GM23338 (cell line): ENCODE results near the gene MGAT4B. TPM values are rescaled to one million over a fixed set of nuclear protein-coding genes. Genes with fewer than 3 reads are reported as not detected.

Experiments used
- ATAC-seq: fragments of 200-7000 bp; cut with Tn5 transposase; 3 replicates; pipeline ENCODE4 v1.9.1; 2020
- DNase-seq: peaks from one replicate; pipeline ENCODE4 v3.0.0-alpha.2; 2015; ENCODE audit warnings: low spot score
- H2AFZ ChIP-seq: fragments of 200-600 bp; sonication (generic); 2 replicates; pipeline ENCODE4 v1.8.0; 2016; ENCODE audit warnings: antibody characterized with exemption, mild to moderate bottlenecking, moderate library complexity
- H3F3A ChIP-seq: fragments of 200-600 bp; sonication (generic); replicated peaks from 2 replicates; pipeline ENCODE4 v1.8.0; 2017; ENCODE audit warnings: antibody characterized with exemption, mixed run types, low read depth
- H3K27ac ChIP-seq: fragments of 200-600 bp; sonication (generic); 2 replicates; pipeline ENCODE4 v1.6.1; 2016; ENCODE audit warnings: low read depth
- H3K27me3 ChIP-seq: fragments of 200-600 bp; sonication (generic); 2 replicates; pipeline ENCODE4 v1.8.0; 2016; ENCODE audit warnings: mild to moderate bottlenecking, mixed run types, moderate library complexity; ENCODE audit not compliant: insufficient read depth
- H3K36me3 ChIP-seq: fragments of 200-600 bp; sonication (generic); 2 replicates; pipeline ENCODE4 v1.8.0; 2016; ENCODE audit warnings: mild to moderate bottlenecking; ENCODE audit not compliant: insufficient read depth
- H3K4me1 ChIP-seq: fragments of 200-600 bp; sonication (generic); 2 replicates; pipeline ENCODE4 v1.8.0; 2016; ENCODE audit warnings: mild to moderate bottlenecking, moderate library complexity; ENCODE audit not compliant: insufficient read depth
- H3K4me2 ChIP-seq: fragments of 200-600 bp; sonication (generic); 2 replicates; pipeline ENCODE4 v1.7.1; 2017; ENCODE audit warnings: mixed run types
- H3K4me3 ChIP-seq: fragments of 200-600 bp; sonication (generic); 2 replicates; pipeline ENCODE4 v1.6.1; 2016; ENCODE audit warnings: mixed run types
- H3K79me2 ChIP-seq: fragments of 200-600 bp; sonication (generic); replicated peaks from 2 replicates; pipeline ENCODE4 v1.8.0; 2017; ENCODE audit warnings: mild to moderate bottlenecking; ENCODE audit not compliant: insufficient read depth
- H3K9me2 ChIP-seq: fragments of 200-600 bp; sonication (generic); 2 replicates; pipeline ENCODE4 v1.8.0; 2017; ENCODE audit not compliant: insufficient read depth
- H4K20me1 ChIP-seq: fragments of 200-600 bp; sonication (generic); replicated peaks from 2 replicates; pipeline ENCODE4 v1.8.0; 2017; ENCODE audit warnings: mild to moderate bottlenecking; ENCODE audit not compliant: insufficient read depth
- H3K27ac Mint-ChIP-seq: 2 replicates; pipeline ENCODE4 v1.8.0; 2020; ENCODE audit warnings: inconsistent platforms, mild to moderate bottlenecking, moderate library complexity, mixed read lengths
- H3K27me3 Mint-ChIP-seq: 3 replicates; pipeline ENCODE4 v1.8.0; 2022; ENCODE audit warnings: low read depth, mild to moderate bottlenecking, moderate library complexity, mixed read lengths, inconsistent platforms; ENCODE audit not compliant: insufficient read depth, poor library complexity
- H3K36me3 Mint-ChIP-seq: 3 replicates; pipeline ENCODE4 v1.8.0; 2021; ENCODE audit warnings: low read depth, mild to moderate bottlenecking, inconsistent platforms, moderate library complexity, mixed read lengths
- H3K4me1 Mint-ChIP-seq: 3 replicates; pipeline ENCODE4 v1.8.0; 2020; ENCODE audit warnings: mild to moderate bottlenecking, inconsistent platforms, mixed read lengths
- H3K4me3 Mint-ChIP-seq: 3 replicates; pipeline ENCODE4 v1.8.0; 2021; ENCODE audit warnings: moderate library complexity, mild to moderate bottlenecking, inconsistent platforms, mixed read lengths
- H3K9me3 Mint-ChIP-seq: 3 replicates; pipeline ENCODE4 v1.8.0; 2020; ENCODE audit warnings: moderate library complexity, mild to moderate bottlenecking, inconsistent platforms, mixed read lengths
- CREB1 ChIP-seq: fragments of 250-450 bp; sonication (Bioruptor Pico); IDR thresholded peaks from 2 replicates; pipeline ENCODE4 v1.5.0; 2020; ENCODE audit warnings: low read depth, mild to moderate bottlenecking, moderate library complexity
- EZH2 ChIP-seq: fragments of 200-600 bp; sonication (generic); IDR thresholded peaks from one replicate; pipeline ENCODE4 v1.8.0; 2017; ENCODE audit warnings: antibody characterized with exemption, mild to moderate bottlenecking, low read depth; ENCODE audit not compliant: unreplicated experiment
- EZH2phosphoT487 ChIP-seq: fragments of 200-600 bp; sonication (generic); IDR thresholded peaks from one replicate; pipeline ENCODE4 v1.8.1; 2018; ENCODE audit warnings: antibody characterized with exemption; ENCODE audit not compliant: unreplicated experiment
- JUNB ChIP-seq: IDR thresholded peaks from one replicate; pipeline ENCODE4 v1.6.1; 2016; ENCODE audit warnings: antibody characterized with exemption; ENCODE audit not compliant: unreplicated experiment
- NANOG ChIP-seq: IDR thresholded peaks from 2 replicates; pipeline ENCODE4 v1.6.1; 2016; ENCODE audit warnings: antibody characterized with exemption, borderline replicate concordance
- POLR2AphosphoS5 ChIP-seq: IDR thresholded peaks from 2 replicates; pipeline ENCODE4 v1.6.1; 2016; ENCODE audit warnings: antibody characterized with exemption, low read depth
- STAT1 ChIP-seq: IDR thresholded peaks from one replicate; pipeline ENCODE4 v1.6.1; 2016; ENCODE audit warnings: antibody characterized with exemption; ENCODE audit not compliant: unreplicated experiment
- ZNF114 ChIP-seq: fragments of 250-450 bp; sonication (Bioruptor Pico); IDR thresholded peaks from 2 replicates; pipeline ENCODE4 v1.5.0; 2020; ENCODE audit warnings: mild to moderate bottlenecking, moderate library complexity
- ZNF331 ChIP-seq: fragments of 250-450 bp; sonication (Bioruptor Pico); IDR thresholded peaks from 2 replicates; pipeline ENCODE4 v1.5.0; 2020; ENCODE audit warnings: low read depth, mild to moderate bottlenecking, moderate library complexity
- polyA plus RNA-seq: library from polyadenylated mRNA; unstranded; fragments of >200 nt; fragmentation: Nextera tagmentation; extraction: Ambion mirVana; gene quantifications from 2 replicates; pipeline ENCODE4 v1.2.1, GENCODE V29; 2016
- total RNA-seq: library from RNA; depleted of rRNA; stranded (reverse); fragments of >200 nt; shearing (Covaris generic); gene quantifications from 2 replicates; pipeline ENCODE4 v1.2.3, GENCODE V29; 2014
- TF ChIP-seq, protein P1 (sequence below): IDR thresholded peaks from 2 replicates; pipeline ENCODE4 v1.6.1; 2016; ENCODE audit warnings: antibody characterized with exemption
- TF ChIP-seq, protein P2 (sequence below), 2 experiments: fragments of 200-600 bp in 1 of 2; sonication (generic) in 1 of 2; conservative IDR thresholded peaks; 2 replicates each; pipeline versions ENCODE4 v1.5.1 to v1.6.1; 2016 to 2017; ENCODE audit warnings: antibody characterized with exemption in 2 of 2, low read depth in 2 of 2, mild to moderate bottlenecking in 2 of 2, moderate library complexity in 1 of 2
- TF ChIP-seq, protein P3 (sequence below): IDR thresholded peaks from one replicate; pipeline ENCODE4 v1.6.1; 2018; ENCODE audit warnings: antibody characterized with exemption; ENCODE audit not compliant: unreplicated experiment
- TF ChIP-seq, protein P4 (sequence below): fragments of 250-450 bp; sonication (Bioruptor Pico); IDR thresholded peaks from 2 replicates; pipeline ENCODE4 v1.5.0; 2020; ENCODE audit warnings: mild to moderate bottlenecking, moderate library complexity

MGAT4B gene
- total and polyA plus RNA-seq, 2 experiments from 2014 or later = 32.3 to 101 TPM

DNA sequence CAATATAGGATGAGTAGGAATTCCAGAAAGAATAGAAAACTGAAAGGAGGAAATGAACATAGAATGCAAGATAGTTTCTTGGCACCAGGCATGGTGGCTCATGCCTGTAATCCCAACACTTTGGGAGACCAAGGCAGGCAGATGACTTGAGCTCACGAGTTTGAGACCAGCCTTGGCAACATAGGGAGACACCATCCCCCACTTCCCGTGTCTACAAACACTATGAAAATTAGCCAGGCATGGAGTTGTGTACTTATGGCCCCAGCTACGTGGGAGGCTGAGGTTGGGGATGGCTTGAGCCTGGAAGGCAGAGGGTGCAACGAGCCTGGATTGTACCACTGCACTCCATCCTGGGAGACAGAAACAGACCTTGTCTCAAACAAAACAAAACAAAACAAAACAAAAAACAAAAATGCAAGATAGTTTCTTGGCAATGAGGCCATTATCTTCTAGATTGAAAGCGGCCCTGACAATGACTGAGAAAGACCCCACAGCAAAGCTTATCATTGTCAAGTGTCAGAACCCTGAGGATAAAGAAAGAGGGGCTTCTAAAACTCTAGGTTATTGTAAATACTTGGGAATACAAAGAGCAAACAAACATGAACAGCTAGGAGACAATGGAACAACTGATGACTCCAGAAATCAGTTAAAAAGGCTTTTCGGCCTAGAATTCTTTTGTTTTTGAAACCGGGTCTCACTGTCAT, 23.2 kb upstream of the MGAT4B start:
- Histone ChIP-seq H3K4me1 (peaks cover 23% of the 10 kb centered on the region), H2AFZ (no peak overlapping the region), H4K20me1 (peaks cover 24% of the 10 kb centered on the region), H3K27me3 (no peaks in the 10 kb centered on the region), H3K27ac (0 out of 2 replicates have a peak overlapping the region, but pooled peaks have one; percentile 57), H3F3A (peaks cover 21% of the 10 kb centered on the region), H3K4me2 (no peak overlapping the region), H3K36me3 (peaks cover 33% of the 10 kb centered on the region), H3K4me3 (no peak overlapping the region), H3K79me2 (no peaks in the 10 kb centered on the region), H3K9me2 (no peaks in the 10 kb centered on the region)
- Mint-ChIP-seq H3K4me3 (no peak overlapping the region), H3K36me3 (peaks cover 98% of the 10 kb centered on the region), H3K9me3 (peaks cover 4% of the 10 kb centered on the region; the same call in 2 of the 3 replicates), H3K27ac (no peak overlapping the region), H3K4me1 (peaks cover 24% of the 10 kb centered on the region), H3K27me3 (peaks cover 18% of the 10 kb centered on the region)
- DNase-seq (no peak), ATAC-seq (no peak)
- TF ChIP-seq JUNB (no peak), STAT1 (no peak), POLR2AphosphoS5 (no peak), ZNF114 (no peak), CREB1 (no peak), EZH2phosphoT487 (no peak), ZNF331 (CRISPR knock-in tag) (no peak), NANOG (no peak), EZH2 (no peak)
- TF ChIP-seq, protein P1, sequence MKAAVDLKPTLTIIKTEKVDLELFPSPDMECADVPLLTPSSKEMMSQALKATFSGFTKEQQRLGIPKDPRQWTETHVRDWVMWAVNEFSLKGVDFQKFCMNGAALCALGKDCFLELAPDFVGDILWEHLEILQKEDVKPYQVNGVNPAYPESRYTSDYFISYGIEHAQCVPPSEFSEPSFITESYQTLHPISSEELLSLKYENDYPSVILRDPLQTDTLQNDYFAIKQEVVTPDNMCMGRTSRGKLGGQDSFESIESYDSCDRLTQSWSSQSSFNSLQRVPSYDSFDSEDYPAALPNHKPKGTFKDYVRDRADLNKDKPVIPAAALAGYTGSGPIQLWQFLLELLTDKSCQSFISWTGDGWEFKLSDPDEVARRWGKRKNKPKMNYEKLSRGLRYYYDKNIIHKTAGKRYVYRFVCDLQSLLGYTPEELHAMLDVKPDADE = no peak
- TF ChIP-seq, protein P2, sequence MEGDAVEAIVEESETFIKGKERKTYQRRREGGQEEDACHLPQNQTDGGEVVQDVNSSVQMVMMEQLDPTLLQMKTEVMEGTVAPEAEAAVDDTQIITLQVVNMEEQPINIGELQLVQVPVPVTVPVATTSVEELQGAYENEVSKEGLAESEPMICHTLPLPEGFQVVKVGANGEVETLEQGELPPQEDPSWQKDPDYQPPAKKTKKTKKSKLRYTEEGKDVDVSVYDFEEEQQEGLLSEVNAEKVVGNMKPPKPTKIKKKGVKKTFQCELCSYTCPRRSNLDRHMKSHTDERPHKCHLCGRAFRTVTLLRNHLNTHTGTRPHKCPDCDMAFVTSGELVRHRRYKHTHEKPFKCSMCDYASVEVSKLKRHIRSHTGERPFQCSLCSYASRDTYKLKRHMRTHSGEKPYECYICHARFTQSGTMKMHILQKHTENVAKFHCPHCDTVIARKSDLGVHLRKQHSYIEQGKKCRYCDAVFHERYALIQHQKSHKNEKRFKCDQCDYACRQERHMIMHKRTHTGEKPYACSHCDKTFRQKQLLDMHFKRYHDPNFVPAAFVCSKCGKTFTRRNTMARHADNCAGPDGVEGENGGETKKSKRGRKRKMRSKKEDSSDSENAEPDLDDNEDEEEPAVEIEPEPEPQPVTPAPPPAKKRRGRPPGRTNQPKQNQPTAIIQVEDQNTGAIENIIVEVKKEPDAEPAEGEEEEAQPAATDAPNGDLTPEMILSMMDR (conservative IDR thresholded peaks at IDR 0.05; ENCODE audit: low read depth in 2 of 2) = no peak
- TF ChIP-seq, protein P3, sequence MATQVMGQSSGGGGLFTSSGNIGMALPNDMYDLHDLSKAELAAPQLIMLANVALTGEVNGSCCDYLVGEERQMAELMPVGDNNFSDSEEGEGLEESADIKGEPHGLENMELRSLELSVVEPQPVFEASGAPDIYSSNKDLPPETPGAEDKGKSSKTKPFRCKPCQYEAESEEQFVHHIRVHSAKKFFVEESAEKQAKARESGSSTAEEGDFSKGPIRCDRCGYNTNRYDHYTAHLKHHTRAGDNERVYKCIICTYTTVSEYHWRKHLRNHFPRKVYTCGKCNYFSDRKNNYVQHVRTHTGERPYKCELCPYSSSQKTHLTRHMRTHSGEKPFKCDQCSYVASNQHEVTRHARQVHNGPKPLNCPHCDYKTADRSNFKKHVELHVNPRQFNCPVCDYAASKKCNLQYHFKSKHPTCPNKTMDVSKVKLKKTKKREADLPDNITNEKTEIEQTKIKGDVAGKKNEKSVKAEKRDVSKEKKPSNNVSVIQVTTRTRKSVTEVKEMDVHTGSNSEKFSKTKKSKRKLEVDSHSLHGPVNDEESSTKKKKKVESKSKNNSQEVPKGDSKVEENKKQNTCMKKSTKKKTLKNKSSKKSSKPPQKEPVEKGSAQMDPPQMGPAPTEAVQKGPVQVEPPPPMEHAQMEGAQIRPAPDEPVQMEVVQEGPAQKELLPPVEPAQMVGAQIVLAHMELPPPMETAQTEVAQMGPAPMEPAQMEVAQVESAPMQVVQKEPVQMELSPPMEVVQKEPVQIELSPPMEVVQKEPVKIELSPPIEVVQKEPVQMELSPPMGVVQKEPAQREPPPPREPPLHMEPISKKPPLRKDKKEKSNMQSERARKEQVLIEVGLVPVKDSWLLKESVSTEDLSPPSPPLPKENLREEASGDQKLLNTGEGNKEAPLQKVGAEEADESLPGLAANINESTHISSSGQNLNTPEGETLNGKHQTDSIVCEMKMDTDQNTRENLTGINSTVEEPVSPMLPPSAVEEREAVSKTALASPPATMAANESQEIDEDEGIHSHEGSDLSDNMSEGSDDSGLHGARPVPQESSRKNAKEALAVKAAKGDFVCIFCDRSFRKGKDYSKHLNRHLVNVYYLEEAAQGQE = no peak
- TF ChIP-seq, protein P4, sequence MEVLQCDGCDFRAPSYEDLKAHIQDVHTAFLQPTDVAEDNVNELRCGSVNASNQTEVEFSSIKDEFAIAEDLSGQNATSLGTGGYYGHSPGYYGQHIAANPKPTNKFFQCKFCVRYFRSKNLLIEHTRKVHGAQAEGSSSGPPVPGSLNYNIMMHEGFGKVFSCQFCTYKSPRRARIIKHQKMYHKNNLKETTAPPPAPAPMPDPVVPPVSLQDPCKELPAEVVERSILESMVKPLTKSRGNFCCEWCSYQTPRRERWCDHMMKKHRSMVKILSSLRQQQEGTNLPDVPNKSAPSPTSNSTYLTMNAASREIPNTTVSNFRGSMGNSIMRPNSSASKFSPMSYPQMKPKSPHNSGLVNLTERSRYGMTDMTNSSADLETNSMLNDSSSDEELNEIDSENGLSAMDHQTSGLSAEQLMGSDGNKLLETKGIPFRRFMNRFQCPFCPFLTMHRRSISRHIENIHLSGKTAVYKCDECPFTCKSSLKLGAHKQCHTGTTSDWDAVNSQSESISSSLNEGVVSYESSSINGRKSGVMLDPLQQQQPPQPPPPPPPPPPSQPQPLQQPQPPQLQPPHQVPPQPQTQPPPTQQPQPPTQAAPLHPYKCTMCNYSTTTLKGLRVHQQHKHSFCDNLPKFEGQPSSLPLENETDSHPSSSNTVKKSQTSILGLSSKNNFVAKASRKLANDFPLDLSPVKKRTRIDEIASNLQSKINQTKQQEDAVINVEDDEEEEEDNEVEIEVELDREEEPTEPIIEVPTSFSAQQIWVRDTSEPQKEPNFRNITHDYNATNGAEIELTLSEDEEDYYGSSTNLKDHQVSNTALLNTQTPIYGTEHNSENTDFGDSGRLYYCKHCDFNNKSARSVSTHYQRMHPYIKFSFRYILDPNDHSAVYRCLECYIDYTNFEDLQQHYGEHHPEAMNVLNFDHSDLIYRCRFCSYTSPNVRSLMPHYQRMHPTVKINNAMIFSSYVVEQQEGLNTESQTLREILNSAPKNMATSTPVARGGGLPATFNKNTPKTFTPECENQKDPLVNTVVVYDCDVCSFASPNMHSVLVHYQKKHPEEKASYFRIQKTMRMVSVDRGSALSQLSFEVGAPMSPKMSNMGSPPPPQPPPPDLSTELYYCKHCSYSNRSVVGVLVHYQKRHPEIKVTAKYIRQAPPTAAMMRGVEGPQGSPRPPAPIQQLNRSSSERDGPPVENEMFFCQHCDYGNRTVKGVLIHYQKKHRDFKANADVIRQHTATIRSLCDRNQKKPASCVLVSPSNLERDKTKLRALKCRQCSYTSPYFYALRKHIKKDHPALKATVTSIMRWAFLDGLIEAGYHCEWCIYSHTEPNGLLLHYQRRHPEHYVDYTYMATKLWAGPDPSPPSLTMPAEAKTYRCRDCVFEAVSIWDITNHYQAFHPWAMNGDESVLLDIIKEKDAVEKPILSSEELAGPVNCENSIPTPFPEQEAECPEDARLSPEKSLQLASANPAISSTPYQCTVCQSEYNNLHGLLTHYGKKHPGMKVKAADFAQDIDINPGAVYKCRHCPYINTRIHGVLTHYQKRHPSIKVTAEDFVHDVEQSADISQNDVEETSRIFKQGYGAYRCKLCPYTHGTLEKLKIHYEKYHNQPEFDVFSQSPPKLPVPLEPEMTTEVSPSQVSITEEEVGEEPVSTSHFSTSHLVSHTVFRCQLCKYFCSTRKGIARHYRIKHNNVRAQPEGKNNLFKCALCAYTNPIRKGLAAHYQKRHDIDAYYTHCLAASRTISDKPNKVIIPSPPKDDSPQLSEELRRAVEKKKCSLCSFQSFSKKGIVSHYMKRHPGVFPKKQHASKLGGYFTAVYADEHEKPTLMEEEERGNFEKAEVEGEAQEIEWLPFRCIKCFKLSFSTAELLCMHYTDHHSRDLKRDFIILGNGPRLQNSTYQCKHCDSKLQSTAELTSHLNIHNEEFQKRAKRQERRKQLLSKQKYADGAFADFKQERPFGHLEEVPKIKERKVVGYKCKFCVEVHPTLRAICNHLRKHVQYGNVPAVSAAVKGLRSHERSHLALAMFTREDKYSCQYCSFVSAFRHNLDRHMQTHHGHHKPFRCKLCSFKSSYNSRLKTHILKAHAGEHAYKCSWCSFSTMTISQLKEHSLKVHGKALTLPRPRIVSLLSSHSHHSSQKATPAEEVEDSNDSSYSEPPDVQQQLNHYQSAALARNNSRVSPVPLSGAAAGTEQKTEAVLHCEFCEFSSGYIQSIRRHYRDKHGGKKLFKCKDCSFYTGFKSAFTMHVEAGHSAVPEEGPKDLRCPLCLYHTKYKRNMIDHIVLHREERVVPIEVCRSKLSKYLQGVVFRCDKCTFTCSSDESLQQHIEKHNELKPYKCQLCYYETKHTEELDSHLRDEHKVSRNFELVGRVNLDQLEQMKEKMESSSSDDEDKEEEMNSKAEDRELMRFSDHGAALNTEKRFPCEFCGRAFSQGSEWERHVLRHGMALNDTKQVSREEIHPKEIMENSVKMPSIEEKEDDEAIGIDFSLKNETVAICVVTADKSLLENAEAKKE (CRISPR knock-in tag) = no peak
